GM12873 (cell line): ENCODE results near the gene PDE9A.

ENCODE experiments used
- CTCF ChIP-seq: IDR thresholded peaks from 2 replicates; pipeline ENCODE4 v1.5.1; 2012; ENCODE audit warnings: low read depth, mild to moderate bottlenecking, moderate library complexity, low read length, control low read depth; ENCODE audit not compliant: insufficient read depth; ENCODE audit errors: missing control alignments

The PDE9A gene

GRCh38 chr21:42764443-42764760 lies 111.0 kb downstream of the PDE9A start:
- TF ChIP-seq CTCF, result no peak

DNA sequence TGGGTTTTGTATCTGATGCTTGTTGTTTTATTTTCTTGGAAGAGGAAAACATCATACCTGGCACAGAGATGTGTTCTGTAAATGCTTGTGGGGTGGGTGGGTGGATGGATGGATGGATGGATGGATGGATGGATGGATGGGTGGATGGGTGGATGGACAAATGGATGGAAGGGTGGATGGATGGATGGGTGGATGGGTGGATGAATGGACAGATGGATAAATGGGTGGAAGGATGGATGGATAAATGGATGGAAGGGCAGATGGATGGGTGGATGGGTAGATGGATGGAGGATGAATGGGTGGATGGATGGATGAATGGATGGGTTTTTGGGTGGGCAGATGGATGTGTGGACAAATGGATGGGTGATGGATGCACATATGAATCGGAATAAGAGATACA lies 111.5 kb downstream of the PDE9A start:
- TF ChIP-seq CTCF, result no peak

- no peak for TF ChIP-seq CTCF
Measured at GRCh38 chr21:42765656-42766055, 112.2 kb downstream of the PDE9A start.

DNA sequence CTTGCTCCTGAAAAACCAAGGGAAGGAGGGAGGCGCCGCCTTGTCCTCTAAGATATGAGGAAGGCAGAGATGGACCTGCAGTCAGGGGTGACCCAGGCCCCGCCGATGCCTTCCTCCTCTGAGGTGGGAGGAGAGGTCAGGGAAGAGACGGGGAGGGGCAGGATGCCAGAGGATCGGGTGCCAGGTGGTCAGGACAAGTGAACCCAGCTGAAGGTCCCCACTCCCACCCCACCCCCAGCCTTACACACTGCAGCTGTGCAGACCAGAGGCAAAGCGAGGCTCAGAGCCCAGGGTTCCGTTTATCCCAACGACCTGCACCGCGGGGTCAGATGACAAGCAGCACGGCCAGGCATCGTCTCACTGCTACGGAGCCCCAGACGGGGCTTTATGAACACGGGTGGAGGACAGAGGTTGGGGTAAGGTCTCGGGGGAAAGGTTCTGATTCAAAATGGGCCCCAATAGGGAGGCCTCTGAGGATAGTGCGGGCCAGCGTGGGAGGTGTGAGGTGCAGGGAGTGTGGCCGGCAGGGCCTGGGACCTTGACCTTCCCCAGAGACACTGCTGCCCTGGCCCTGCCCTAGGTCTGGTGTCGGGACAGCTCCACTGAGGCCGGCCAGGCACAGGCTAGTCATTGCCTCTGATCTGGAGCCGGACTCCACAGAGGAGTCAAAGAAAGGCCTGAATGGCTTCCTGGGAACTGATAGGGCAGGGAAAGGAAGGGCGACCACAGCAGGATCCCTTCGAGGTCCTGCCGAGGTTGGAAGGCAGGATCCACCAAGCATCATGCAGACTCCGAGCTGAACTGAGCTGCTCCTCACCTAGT lies 113.5 kb downstream of the PDE9A start:
- TF ChIP-seq CTCF, result no peak

- no peak for TF ChIP-seq CTCF
Measured at GRCh38 chr21:42767561-42767835, 114.1 kb downstream of the PDE9A start.

GRCh38 chr21:42768324-42769121 lies 115.1 kb downstream of the PDE9A start:
- no peak for TF ChIP-seq CTCF

- TF ChIP-seq CTCF, result no peak
Measured at GRCh38 chr21:42769183-42769819, 115.9 kb downstream of the PDE9A start.
